Measurements from ENCODE around the gene VAMP7.
"Not testable (repeated sequence)": the region's sequence is repeated elsewhere in the genome, so short reads cannot be mapped to it uniquely, and the experiment has no call there.

The VAMP7 gene

DNA sequence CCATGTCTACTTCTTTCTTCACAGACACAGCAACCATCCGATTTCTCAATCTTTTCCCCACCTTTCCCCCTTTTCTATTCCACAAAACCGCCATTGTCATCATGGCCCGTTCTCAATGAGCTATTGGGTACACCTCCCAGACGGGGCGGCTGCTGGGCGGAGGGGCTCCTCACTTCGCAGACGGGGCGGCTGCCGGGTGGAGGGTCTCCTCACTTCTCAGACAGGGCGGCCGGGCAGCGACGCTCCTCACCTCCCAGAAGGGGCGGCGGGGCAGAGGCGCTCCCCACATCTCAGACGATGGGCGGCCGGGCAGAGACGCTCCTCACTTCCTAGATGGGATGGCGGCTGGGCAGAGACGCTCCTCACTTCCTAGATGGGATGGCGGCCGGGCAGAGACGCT lies 26.5 kb downstream of the VAMP7 start:
- DNase-seq (ENCODE audit: low read depth): not testable (repeated sequence)

DNA sequence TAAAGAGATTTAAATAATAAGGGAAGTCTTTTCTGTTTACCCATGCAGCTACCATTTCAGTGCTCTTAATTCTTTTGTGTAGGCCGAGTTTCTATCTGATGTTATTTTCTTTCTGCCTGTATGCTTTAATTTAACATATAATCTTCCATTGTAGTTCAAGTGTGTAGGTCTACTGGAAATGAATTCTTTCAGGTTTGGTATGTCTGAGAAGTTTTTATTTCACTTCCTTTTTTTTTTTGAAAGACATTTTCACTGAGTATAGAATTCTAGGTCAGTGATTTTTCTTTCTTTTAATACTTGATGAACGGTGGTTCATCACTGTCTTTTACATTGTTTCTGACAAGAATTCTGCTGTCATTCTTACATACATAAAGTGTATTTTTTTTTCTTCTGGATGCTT lies 42.1 kb downstream of the VAMP7 start:
- DNase-seq (ENCODE audit: low read depth): no peak

GRCh38 chrX:155930852-155931618 lies 49.9 kb downstream of the VAMP7 start:
- DNase-seq (ENCODE audit: low read depth): not testable (repeated sequence)

GRCh38 chrX:155938132-155938531 lies 57.0 kb downstream of the VAMP7 start:
- DNase-seq (ENCODE audit: low read depth): no peak

GRCh38 chrX:155949098-155949497 lies 68.0 kb downstream of the VAMP7 start:
- DNase-seq (ENCODE audit: low read depth): no peak

GRCh38 chrX:155951237-155951789 lies 70.2 kb downstream of the VAMP7 start:
- DNase-seq (ENCODE audit: low read depth): no peak

- no peak for DNase-seq (ENCODE audit: low read depth)
Measured at GRCh38 chrX:155953055-155953454, 71.9 kb downstream of the VAMP7 start.

- DNase-seq (ENCODE audit: low read depth): no peak
Measured at GRCh38 chrX:155954793-155955192, 73.6 kb downstream of the VAMP7 start.

GRCh38 chrX:155956099-155956498 lies 75.0 kb downstream of the VAMP7 start:
- no peak for DNase-seq (ENCODE audit: low read depth)

GRCh38 chrX:155956649-155957048 lies 75.5 kb downstream of the VAMP7 start:
- DNase-seq (ENCODE audit: low read depth): no peak

DNA sequence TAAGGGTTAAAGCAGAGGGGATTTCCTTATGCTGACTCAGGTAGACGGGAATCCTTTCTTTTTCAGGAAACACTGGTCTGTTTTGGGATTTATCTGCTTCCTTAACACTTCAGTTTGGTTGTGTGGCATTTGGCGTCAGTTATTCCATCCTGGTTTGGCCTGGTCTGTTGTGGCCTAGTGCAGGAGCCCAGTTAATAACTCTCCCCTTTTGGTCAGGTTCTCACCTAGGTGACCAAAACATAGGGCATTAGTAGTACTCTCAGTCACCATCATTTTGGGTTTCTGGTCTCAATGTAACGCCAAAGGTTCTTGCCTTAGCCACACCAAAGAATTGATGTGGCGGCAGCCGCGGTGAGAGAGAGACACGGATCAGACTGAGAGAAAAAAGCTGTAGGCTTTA lies 76.7 kb downstream of the VAMP7 start:
- DNase-seq (ENCODE audit: low read depth): no peak

- no peak for DNase-seq (ENCODE audit: low read depth)
Measured at GRCh38 chrX:155959018-155959587, 78.0 kb downstream of the VAMP7 start.

DNA sequence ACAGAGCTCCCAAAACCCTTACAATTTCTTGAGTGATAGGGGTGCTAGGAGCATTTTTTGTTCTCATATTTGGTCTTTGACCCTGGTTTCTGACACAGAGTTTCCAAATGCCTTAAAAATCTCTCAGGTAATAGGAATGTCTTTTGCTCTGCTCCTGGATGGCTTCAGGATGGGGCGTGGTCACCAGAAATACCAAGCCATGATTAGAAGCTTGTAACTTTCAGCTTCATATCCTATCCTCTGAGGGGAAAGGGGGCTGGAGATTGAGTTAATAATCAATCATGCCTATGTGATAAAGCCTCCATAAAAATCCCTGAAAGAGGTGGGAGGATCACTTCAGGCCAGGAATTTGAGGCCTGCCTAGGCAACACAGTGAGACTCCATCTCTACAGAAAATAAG lies 81.8 kb downstream of the VAMP7 start:
- no peak for DNase-seq (ENCODE audit: low read depth)

GRCh38 chrX:155966876-155967275 lies 85.7 kb downstream of the VAMP7 start:
- no peak for DNase-seq (ENCODE audit: low read depth)

DNA sequence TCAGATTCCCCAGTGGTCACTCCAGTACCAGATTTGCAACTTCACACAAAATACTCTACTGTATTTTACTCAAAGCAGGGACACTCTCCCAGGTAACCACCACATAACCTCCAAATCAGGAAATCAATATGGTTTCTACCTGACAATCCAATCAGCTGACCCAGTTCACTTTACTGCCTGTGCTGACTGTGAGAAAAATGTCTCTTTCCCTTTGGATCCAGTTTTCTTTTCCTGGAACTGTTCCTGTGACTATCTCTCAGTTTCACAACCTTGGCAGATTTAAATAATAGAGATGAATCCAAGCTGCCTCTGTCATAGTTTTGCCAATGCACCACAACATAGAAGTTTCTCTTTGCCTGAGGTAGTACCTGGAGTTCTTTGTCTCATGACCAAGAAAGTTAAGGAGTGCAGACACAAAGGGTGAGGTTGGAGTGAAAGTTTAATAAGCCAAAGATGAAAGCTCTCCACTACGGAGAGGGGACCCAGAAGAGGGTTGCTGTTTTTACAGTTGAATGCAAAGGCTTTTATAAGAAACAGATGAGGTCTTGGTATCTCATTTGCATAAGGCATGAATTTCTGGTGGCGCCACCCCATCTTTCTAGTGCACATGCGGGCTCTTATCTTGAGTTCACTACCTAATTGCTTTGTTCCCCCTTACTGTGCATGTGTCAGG lies 86.6 kb downstream of the VAMP7 start:
- no peak for DNase-seq (ENCODE audit: low read depth)

GRCh38 chrX:155968326-155968661 lies 87.1 kb downstream of the VAMP7 start:
- no peak for DNase-seq (ENCODE audit: low read depth)

DNA sequence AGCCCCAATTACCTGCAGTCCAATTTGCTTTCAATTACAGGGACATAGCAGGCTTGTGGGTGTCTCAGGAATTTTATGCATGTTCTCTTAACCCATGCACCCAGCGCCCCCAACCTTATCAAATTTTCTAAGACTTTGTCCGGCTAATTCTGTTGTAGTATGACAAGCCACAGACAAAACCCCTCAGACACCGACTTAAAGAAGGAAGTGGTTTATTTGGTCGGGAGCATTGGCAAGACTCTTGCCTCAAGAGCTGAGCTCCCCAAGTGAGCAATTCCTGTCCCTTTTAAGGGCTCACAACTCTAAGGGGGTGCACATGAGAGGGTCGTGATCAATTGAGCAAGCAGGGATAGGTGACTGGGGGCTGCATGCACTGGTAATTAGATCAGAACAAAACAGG lies 87.6 kb downstream of the VAMP7 start:
- DNase-seq (ENCODE audit: low read depth): no peak

- not testable (repeated sequence) for DNase-seq (ENCODE audit: low read depth)
Measured at GRCh38 chrX:155971658-155972057, 90.5 kb downstream of the VAMP7 start.

- not testable (repeated sequence) for DNase-seq (ENCODE audit: low read depth)
Measured at GRCh38 chrX:155972241-155972640, 91.1 kb downstream of the VAMP7 start.

DNA sequence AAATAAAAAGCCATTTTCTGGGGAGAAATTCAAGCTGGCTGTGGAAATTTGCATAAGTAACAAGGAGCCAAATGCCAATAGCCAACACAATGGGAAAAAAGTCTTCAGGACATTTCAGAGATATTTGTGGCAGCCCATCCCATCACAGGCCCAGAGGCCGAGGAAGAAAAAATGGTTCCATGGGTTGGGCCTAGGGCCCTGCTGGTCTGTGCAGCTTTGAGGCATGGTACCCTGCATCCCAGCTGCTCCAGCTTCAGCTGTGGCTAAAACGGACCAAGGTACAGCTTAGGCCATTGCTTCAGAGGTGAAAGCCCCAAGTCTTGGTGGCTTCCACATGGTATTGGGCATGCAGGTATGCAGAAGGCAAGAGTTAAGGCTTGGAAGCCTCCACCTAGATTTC lies 102.2 kb downstream of the VAMP7 start:
- DNase-seq (ENCODE audit: low read depth): no peak

DNA sequence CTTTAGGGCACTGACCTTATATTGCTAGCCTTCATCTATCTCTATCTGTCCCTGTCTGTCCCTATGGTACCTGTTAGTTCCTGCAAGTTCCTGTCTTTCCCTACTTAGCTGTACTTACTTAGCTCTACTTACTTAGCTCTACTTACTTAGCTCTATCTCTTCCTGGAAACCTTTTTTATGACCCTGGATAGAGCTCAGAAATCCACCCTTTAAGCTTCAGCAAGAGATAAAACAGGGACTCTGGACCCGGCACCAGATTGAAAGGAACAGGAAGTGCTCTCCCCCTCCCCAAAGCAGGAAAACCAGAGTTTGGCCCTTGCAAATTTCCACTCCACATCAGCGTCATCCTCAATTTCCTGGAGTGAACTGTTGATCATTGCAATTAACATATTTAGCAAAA lies 104.1 kb downstream of the VAMP7 start:
- DNase-seq (ENCODE audit: low read depth): no peak

DNA sequence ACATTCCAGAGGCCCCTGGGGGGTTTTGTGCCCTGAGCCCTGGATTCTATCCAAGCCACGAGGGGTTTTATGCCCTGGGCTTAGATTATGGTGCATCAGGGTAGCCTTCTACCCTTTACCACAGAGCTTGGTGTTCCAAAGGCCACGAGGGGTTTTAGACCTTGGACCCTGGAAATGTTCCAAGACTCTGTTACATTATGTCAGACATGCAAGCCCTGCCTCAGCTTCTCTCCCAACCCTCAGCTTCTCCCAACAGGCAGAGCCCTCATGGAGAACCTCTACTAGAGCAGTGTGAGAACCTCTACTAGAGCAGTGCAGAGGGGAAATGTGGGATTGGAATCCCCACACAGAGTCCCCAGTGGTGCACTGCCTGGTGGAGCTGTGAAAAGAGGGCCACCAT lies 105.8 kb downstream of the VAMP7 start:
- DNase-seq (ENCODE audit: low read depth): not testable (repeated sequence)

GRCh38 chrX:155988859-155989258 lies 107.7 kb downstream of the VAMP7 start:
- DNase-seq (ENCODE audit: low read depth): no peak

Data from GM04504 (cell line).